ENCODE results near the gene ZNF497.

ZNF497 gene

GRCh38 chr19:58392945-58393724 is 30.6 kb upstream of the ZNF497 start:
- no peak for TF ChIP-seq CTCF (conservative IDR thresholded peaks at IDR 0.05; ENCODE audit: low read length)
- H3K4me3 ChIP-seq (ENCODE audit: low read length), result no peak overlapping the region
- DNase-seq (ENCODE audit: low read depth), result no peak

GRCh38 chr19:58388175-58388526 is 25.6 kb upstream of the ZNF497 start:
- TF ChIP-seq CTCF (conservative IDR thresholded peaks at IDR 0.05; ENCODE audit: low read length), result no peak
- H3K4me3 ChIP-seq (ENCODE audit: low read length), result peak overlapping the region; percentile 94
- DNase-seq (ENCODE audit: low read depth), result no peak

GRCh38 chr19:58387338-58388174 is 25.0 kb upstream of the ZNF497 start:
- DNase-seq (ENCODE audit: low read depth), result no peak
- TF ChIP-seq CTCF (conservative IDR thresholded peaks at IDR 0.05; ENCODE audit: low read length), result no peak

GRCh38 chr19:58386576-58387337 is 24.2 kb upstream of the ZNF497 start, which contains the start of gene RPS5:
Gene RPS5 (plus strand): TSS chr19:58387269. CDS start chr19:58388138, 869 bp downstream.
- H3K4me3 ChIP-seq (ENCODE audit: low read length), result peak within 1 kb of the TSS; percentile 94
- DNase-seq (ENCODE audit: low read depth), result peak; percentile 99
- TF ChIP-seq CTCF (conservative IDR thresholded peaks at IDR 0.05; ENCODE audit: low read length), result no peak

More at GRCh38 chr19:58387338-58388174, 25.0 kb upstream of the ZNF497 start:
- H3K4me3 ChIP-seq (ENCODE audit: low read length), result peak overlapping the region; percentile 94

- DNase-seq (ENCODE audit: low read depth), result no peak
- TF ChIP-seq CTCF (conservative IDR thresholded peaks at IDR 0.05; ENCODE audit: low read length), result no peak
- H3K4me3 ChIP-seq (ENCODE audit: low read length), result peak overlapping the region; percentile 94
These were observed 23.5 kb upstream of the ZNF497 start for GRCh38 chr19:58385891-58386575.

GRCh38 chr19:58385313-58385890 is 22.9 kb upstream of the ZNF497 start:
- TF ChIP-seq CTCF (conservative IDR thresholded peaks at IDR 0.05; ENCODE audit: low read length), result no peak
- peak overlapping the region; percentile 94 for H3K4me3 ChIP-seq (ENCODE audit: low read length)
- no peak for DNase-seq (ENCODE audit: low read depth)

All from AG10803 (cell line).